ACHN (cell line): ENCODE measurements around the gene AGAP1.

Experiments used
- DNase-seq: peaks from one replicate; pipeline ENCODE4 v3.0.0-alpha.2; 2015
- in situ Hi-C: cut with HindIII; loops from 2 replicates; pipeline ENCODE4 v1.10.0; 2017; ENCODE audit warnings: low sequenced_read_pairs, low pct_ligation_motif_present, low pct_unique_long_range_greater_than_20kb

The AGAP1 gene

GRCh38 chr2:235504441-235505180 is 10.8 kb downstream of the AGAP1 start:
- no peak for DNase-seq

GRCh38 chr2:235505181-235505741 is 11.4 kb downstream of the AGAP1 start:
- in situ Hi-C loops = no loop called here
- no peak for DNase-seq

More at GRCh38 chr2:235504441-235505180, 10.8 kb downstream of the AGAP1 start:
- in situ Hi-C loops = no loop called here

- in situ Hi-C loops = no loop called here
- no peak for DNase-seq
Measured at GRCh38 chr2:235506291-235506996, 12.6 kb downstream of the AGAP1 start.

GRCh38 chr2:235506997-235507615 is 13.3 kb downstream of the AGAP1 start:
- DNase-seq = no peak
- in situ Hi-C loops = no loop called here

GRCh38 chr2:235507928-235508327 is 14.1 kb downstream of the AGAP1 start:
- in situ Hi-C loops = no loop called here
- no peak for DNase-seq

GRCh38 chr2:235508371-235509160 is 14.7 kb downstream of the AGAP1 start:
- in situ Hi-C loops = no loop called here
- DNase-seq = no peak

GRCh38 chr2:235510318-235510717 is 16.5 kb downstream of the AGAP1 start:
- in situ Hi-C loops = no loop called here
- no peak for DNase-seq

- in situ Hi-C loops = no loop called here
- peak; percentile 97 for DNase-seq
Measured at GRCh38 chr2:235511187-235511661, 17.4 kb downstream of the AGAP1 start.

- in situ Hi-C loops = no loop called here
- no peak for DNase-seq
Measured at GRCh38 chr2:235511751-235512698, 18.2 kb downstream of the AGAP1 start.

- in situ Hi-C loops = no loop called here
- DNase-seq = no peak
Measured at GRCh38 chr2:235512699-235513053, 18.8 kb downstream of the AGAP1 start.

- in situ Hi-C loops = no loop called here
Measured at GRCh38 chr2:235513984-235514626, 20.3 kb downstream of the AGAP1 start.

GRCh38 chr2:235514627-235515363 is 21.0 kb downstream of the AGAP1 start:
- no peak for DNase-seq
- in situ Hi-C loops = no loop called here

More at GRCh38 chr2:235513984-235514626, 20.3 kb downstream of the AGAP1 start:
- no peak for DNase-seq

- DNase-seq = no peak
- in situ Hi-C loops = no loop called here
Measured at GRCh38 chr2:235515364-235515742, 21.5 kb downstream of the AGAP1 start.

GRCh38 chr2:235515821-235516220 is 22.0 kb downstream of the AGAP1 start:
- DNase-seq = no peak
- in situ Hi-C loops = no loop called here

GRCh38 chr2:235516257-235516656 is 22.4 kb downstream of the AGAP1 start:
- no peak for DNase-seq
- in situ Hi-C loops = no loop called here

GRCh38 chr2:235518322-235519090 is 24.7 kb downstream of the AGAP1 start:
- in situ Hi-C loops = no loop called here
- no peak for DNase-seq
